ENCODE results near the gene ANKS1B. TPM values are rescaled to one million over a fixed set of nuclear protein-coding genes. Genes with fewer than 3 reads are reported as not detected.

ANKS1B gene
- total and polyA plus RNA-seq, 10 of the 15 experiments (the other 5 are each of a cell fraction or from before 2014, with no cell fraction given): 0.16 to 1.3 (median 0.82) TPM; not detected in 7

DNA sequence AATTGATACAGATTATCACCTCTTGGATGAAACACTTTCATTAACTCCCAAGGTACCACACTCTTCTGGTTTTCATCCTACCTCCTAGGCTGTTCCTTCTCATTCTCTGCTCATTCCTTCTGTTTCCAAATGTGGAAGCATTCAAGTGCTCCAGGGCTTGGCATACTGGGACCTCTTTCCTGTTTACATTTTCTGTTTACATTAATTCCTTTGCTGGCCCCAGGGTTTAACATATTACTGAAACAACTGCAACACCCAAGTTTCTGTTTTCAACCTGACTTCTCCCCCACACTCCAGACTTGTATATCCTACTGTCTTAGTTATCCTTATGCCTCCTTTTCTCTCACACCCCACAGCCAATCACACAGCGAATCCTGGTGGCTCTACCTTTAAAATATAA is 723.5 kb downstream of the ANKS1B start:
- Histone ChIP-seq H3K9me3 (replicated peaks; ENCODE audit: control insufficient read depth, insufficient read depth, low read length) (no peaks in the 10 kb centered on the region; the same call in 2 of the 3 replicates), H3K4me1 (ENCODE audit: control insufficient read depth, insufficient read depth, low read length) (no peaks in the 10 kb centered on the region), H3K4me3 (no peak overlapping the region), H3K9ac (ENCODE audit: control insufficient read depth, insufficient read depth, low read length) (no peak overlapping the region), H3K27ac (ENCODE audit: control insufficient read depth, insufficient read depth) (no peak overlapping the region), H3K4me2 (ENCODE audit: control insufficient read depth, insufficient read depth) (no peak overlapping the region), H4K20me1 (ENCODE audit: control insufficient read depth, insufficient read depth) (no peaks in the 10 kb centered on the region), H2AFZ (ENCODE audit: control insufficient read depth, low read depth, low read length) (no peak overlapping the region), H3K79me2 (ENCODE audit: control insufficient read depth, insufficient read depth, low read length) (no peaks in the 10 kb centered on the region), H3K36me3 (ENCODE audit: control insufficient read depth in 2 of 2, insufficient read depth in 2 of 2, low read length in 1 of 2) (no peaks in the 10 kb centered on the region), H3K27me3 (replicated peaks in 1 of 2; ENCODE audit: control insufficient read depth in 2 of 2, insufficient read depth in 2 of 2, low read length in 1 of 2) (no peaks in the 10 kb centered on the region)
- ATAC-seq (no peak), FAIRE-seq (no peak), DNase-seq (ENCODE audit: low read depth, low spot score) (no peak)
- WGBS (ENCODE audit: insufficient coverage, insufficient replicate concordance, low lambda C conversion rate, missing lambda C conversion rate): 0% methylated on average over 1 of the region's 1 CpG
- SMC1A ChIA-PET (ENCODE audit: uncharacterized antibody, unreplicated experiment): no interaction called here
- intact Hi-C loops (cut with micrococcal nuclease; ENCODE audit: unreplicated experiment) (no loop called here), in situ Hi-C loops (cut with MboI) (no loop called here)
- CTCF ChIA-PET: no interaction called here
- TF ChIP-seq, protein P1, sequence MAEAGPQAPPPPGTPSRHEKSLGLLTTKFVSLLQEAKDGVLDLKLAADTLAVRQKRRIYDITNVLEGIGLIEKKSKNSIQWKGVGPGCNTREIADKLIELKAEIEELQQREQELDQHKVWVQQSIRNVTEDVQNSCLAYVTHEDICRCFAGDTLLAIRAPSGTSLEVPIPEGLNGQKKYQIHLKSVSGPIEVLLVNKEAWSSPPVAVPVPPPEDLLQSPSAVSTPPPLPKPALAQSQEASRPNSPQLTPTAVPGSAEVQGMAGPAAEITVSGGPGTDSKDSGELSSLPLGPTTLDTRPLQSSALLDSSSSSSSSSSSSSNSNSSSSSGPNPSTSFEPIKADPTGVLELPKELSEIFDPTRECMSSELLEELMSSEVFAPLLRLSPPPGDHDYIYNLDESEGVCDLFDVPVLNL (IDR thresholded peaks at IDR 0.05; ENCODE audit: low read depth, low read length): no peak
- TF ChIP-seq EZH2 (IDR thresholded peaks at IDR 0.05; ENCODE audit: borderline replicate concordance, control insufficient read depth, low read depth, low read length) (no peak), HDGF (IDR thresholded peaks at IDR 0.05) (no peak), ATF7 (IDR thresholded peaks at IDR 0.05; ENCODE audit: low read depth) (no peak), SRF (IDR thresholded peaks at IDR 0.05; ENCODE audit: low read depth in 2 of 2, low read length in 2 of 2) (no peak), CBFB (IDR thresholded peaks at IDR 0.05; ENCODE audit: low read depth) (no peak)
- BruUV-seq (replicated peaks): no TSS peak
- RAD21 ChIA-PET (ENCODE audit: unreplicated experiment): no interaction called here
- POLR2A ChIA-PET: no interaction called here

DNA sequence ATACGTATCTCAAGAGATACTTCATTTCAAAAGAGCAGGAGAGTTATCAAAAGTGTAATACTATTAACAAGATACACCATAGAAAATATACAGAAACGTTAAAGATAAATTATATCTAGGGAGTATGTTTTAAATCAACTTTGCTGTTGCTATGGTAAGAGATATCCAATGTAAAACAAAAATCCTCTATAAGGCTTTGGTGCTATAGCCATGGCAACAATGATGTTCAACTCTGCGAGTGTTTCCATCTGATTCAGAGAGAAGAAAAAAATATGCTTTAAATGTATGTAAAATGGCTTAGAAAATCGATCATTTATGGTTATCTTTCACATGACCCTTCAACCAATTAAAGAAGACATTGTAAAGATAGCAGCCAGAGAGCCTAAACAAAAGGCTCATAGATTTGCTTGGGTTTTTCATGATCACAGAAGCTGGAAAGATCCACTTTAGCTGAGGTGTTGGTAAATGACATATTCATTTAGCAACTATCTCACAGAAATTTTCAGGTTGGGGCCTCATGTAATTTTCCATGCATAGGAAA is 724.2 kb downstream of the ANKS1B start:
- Histone ChIP-seq H3K36me3 (ENCODE audit: control insufficient read depth in 2 of 2, insufficient read depth in 2 of 2, low read length in 1 of 2) (no peaks in the 10 kb centered on the region), H3K9ac (ENCODE audit: control insufficient read depth, insufficient read depth, low read length) (no peak overlapping the region), H4K20me1 (ENCODE audit: control insufficient read depth, insufficient read depth) (no peaks in the 10 kb centered on the region), H3K9me3 (replicated peaks; ENCODE audit: control insufficient read depth, insufficient read depth, low read length) (no peaks in the 10 kb centered on the region; the same call in 2 of the 3 replicates), H3K4me1 (ENCODE audit: control insufficient read depth, insufficient read depth, low read length) (no peaks in the 10 kb centered on the region), H3K4me2 (ENCODE audit: control insufficient read depth, insufficient read depth) (no peak overlapping the region), H3K4me3 (no peak overlapping the region), H3K27ac (ENCODE audit: control insufficient read depth, insufficient read depth) (no peak overlapping the region), H2AFZ (ENCODE audit: control insufficient read depth, low read depth, low read length) (no peak overlapping the region), H3K27me3 (replicated peaks in 1 of 2; ENCODE audit: control insufficient read depth in 2 of 2, insufficient read depth in 2 of 2, low read length in 1 of 2) (no peaks in the 10 kb centered on the region), H3K79me2 (ENCODE audit: control insufficient read depth, insufficient read depth, low read length) (no peaks in the 10 kb centered on the region)
- no TSS peak for BruUV-seq (replicated peaks)
- ChIA-PET CTCF (no interaction called here), RAD21 (ENCODE audit: unreplicated experiment) (no interaction called here), SMC1A (ENCODE audit: uncharacterized antibody, unreplicated experiment) (no interaction called here), POLR2A (no interaction called here)
- DNase-seq (ENCODE audit: low read depth, low spot score) (no peak), FAIRE-seq (no peak), ATAC-seq (no peak)
- WGBS (ENCODE audit: insufficient coverage, insufficient replicate concordance, low lambda C conversion rate, missing lambda C conversion rate): 10% methylated on average over 4 of the region's 4 CpGs
- in situ Hi-C loops (cut with MboI): no loop called here
- intact Hi-C loops (cut with micrococcal nuclease; ENCODE audit: unreplicated experiment): no loop called here
- TF ChIP-seq, protein P2, sequence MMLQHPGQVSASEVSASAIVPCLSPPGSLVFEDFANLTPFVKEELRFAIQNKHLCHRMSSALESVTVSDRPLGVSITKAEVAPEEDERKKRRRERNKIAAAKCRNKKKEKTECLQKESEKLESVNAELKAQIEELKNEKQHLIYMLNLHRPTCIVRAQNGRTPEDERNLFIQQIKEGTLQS (IDR thresholded peaks at IDR 0.05; ENCODE audit: borderline replicate concordance, extremely low read depth, low read depth, low read length): no peak
- TF ChIP-seq NR2F1 (conservative IDR thresholded peaks at IDR 0.05) (no peak), KDM1A (IDR thresholded peaks at IDR 0.05; ENCODE audit: borderline replicate concordance) (no peak), TBL1XR1 (IDR thresholded peaks at IDR 0.05; ENCODE audit: low read depth, low read length) (no peak), FOXM1 (IDR thresholded peaks at IDR 0.05; ENCODE audit: low read depth, low read length) (no peak), NR2C2 (IDR thresholded peaks at IDR 0.05; ENCODE audit: borderline replicate concordance, control insufficient read depth, insufficient read length, low read depth) (no peak), FOXK2 (IDR thresholded peaks at IDR 0.05) (no peak), ZNF217 (IDR thresholded peaks at IDR 0.05) (no peak), CBFB (IDR thresholded peaks at IDR 0.05; ENCODE audit: low read depth) (no peak), EP300 (IDR thresholded peaks at IDR 0.05; ENCODE audit: borderline replicate concordance in 1 of 2, control insufficient read depth in 1 of 2, low read depth in 2 of 2, low read length in 2 of 2) (no peak)
- TF ChIP-seq, protein P1 (IDR thresholded peaks at IDR 0.05; ENCODE audit: low read depth, low read length): no peak
